ENCODE results near the gene EPN1. TPM values are rescaled to one million over a fixed set of nuclear protein-coding genes. Genes with fewer than 3 reads are reported as not detected.
A peak's percentile ranks its signal among the peaks of the same experiment; 100 is the strongest.

The EPN1 gene
- total and polyA plus RNA-seq, 12 donors, result 20.1 to 235 (median 141) TPM

DNA sequence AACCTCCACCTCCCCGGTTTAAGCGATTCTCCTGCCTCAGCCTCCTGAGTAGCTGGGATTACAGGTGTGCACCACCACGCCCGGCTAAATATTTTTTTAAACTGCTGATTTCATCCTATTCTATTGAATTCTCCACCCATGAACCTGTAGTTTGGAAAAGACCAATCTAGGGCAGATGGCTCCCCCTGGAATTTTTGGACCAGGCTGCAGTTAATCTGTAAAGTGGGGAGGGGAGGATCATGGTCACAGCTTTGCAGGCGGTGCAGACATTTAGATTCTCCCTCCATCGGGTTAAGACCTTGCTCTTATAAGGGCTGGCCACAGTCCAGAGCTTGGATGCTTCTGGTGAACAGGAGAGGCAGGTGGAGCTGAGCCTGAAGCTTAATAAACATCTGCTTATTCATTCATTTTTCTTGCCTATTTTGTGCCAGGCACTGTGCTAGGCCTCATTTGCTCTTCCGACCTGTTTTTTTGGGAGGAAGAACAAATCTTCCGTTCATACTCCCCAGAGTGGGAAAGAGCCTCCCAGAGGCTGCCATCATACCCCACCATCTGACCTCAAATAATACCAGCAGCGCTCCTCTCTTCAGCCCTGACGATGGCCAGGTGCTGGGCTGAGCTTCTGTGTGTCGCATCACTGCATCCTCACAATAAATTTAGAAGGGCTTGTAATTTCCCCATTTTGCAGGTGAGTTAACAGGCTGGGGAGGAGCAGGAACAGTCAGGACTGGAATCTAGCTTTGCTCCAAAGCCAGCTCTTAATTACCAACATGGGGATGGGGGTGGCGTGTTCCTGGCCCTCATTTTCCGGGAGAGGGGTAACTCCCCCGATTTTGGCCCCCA lies 27.9 kb upstream of the EPN1 start:
- TF ChIP-seq, protein P1, sequence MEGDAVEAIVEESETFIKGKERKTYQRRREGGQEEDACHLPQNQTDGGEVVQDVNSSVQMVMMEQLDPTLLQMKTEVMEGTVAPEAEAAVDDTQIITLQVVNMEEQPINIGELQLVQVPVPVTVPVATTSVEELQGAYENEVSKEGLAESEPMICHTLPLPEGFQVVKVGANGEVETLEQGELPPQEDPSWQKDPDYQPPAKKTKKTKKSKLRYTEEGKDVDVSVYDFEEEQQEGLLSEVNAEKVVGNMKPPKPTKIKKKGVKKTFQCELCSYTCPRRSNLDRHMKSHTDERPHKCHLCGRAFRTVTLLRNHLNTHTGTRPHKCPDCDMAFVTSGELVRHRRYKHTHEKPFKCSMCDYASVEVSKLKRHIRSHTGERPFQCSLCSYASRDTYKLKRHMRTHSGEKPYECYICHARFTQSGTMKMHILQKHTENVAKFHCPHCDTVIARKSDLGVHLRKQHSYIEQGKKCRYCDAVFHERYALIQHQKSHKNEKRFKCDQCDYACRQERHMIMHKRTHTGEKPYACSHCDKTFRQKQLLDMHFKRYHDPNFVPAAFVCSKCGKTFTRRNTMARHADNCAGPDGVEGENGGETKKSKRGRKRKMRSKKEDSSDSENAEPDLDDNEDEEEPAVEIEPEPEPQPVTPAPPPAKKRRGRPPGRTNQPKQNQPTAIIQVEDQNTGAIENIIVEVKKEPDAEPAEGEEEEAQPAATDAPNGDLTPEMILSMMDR (IDR thresholded peaks at IDR 0.05), result no peak
- TF ChIP-seq POLR2A (IDR thresholded peaks at IDR 0.05), result no peak
- H3K4me1 ChIP-seq (replicated peaks in 1 of 2), result peaks cover 34 to 42% of the 10 kb centered on the region in 2 donors
- intact Hi-C loops (cut with DNase I), result no loop called here
- H3K36me3 ChIP-seq (replicated peaks in 1 of 2), result peaks cover 0 to 17% of the 10 kb centered on the region in 2 donors
- H3K27ac ChIP-seq, result peak overlapping the region in 4 of 5 donors; percentile 49 to 86 (median 77)
- H3K27me3 ChIP-seq, result no peaks in the 10 kb centered on the region
- DNase-seq, result peak in 2 of 7 donors; percentile 39 to 51
- H3K4me3 ChIP-seq, result peak overlapping the region in 1 of 4 donors; percentile 85
- H3K9me3 ChIP-seq (replicated peaks in 1 of 3), result no peaks in the 10 kb centered on the region
- WGBS, 4 donors, result 34 to 43% (median 37%) methylated on average over 13 to 14 of the region's 14 CpGs

DNA sequence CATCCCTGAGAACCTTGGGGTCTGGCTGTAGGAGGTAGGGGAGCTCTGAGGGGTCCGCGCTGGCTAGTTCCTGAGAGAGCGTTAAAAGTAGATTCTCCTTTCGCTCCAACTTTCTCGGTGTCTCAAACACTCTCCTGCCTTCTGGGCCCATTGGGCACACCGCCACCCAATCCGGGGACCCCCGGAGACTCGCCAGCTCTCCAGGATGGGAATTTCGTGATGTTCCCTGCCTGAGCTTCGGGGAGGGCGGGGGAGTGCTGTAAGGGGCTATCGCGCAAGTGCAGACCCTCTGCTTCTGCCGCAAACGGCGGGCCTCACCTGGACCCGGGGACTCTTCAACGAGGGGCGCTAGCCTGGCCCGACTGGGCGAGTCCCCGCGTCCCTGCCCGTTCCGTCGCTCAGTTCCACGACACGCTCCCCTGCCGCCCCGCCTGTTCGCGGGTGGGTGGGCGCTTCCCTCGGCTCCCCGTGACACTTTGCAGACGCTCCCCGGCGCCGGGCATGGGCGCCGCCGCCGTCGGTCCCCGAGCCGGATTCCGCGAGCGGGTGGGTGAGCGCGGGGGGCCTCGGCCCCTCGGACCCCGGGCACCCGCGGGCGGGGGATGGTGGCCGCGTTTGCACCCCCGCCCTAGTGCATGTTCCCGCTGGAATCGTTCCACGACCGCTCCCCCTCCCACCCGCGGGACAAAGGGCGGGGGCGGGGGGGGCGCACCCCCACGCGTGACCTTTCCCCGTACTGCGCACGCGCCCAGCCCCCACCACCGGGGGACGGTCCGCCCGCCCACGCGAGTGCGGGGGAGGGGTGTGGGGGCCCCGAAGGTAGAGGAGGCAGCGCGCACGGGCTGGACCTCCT lies 27.1 kb upstream of the EPN1 start, which contains the start of gene CCDC106:
Gene CCDC106, plus strand, starts transcription at position 481 of the 853 bp plus-strand sequence. CDS start 835 bp downstream, outside the sequence.
- H3K4me3 ChIP-seq, result peak within 1 kb of the TSS; percentile 0 to 95 (median 68)
- peak in 6 of 7 donors; percentile 64 to 81 (median 72) for DNase-seq
- H3K4me1 ChIP-seq (replicated peaks in 1 of 2), result peaks cover 25 to 33% of the 10 kb centered on the region in 2 donors
- WGBS, 4 donors, result 1 to 10% (median 3%) methylated on average over 8 to 87 of the region's 87 CpGs
- peak within 1 kb of the TSS in 4 of 5 donors; percentile 49 to 86 (median 77) for H3K27ac ChIP-seq
- intact Hi-C loops (cut with DNase I), result no loop called here
- no peaks in the 10 kb centered on the region for H3K27me3 ChIP-seq
- no peaks in the 10 kb centered on the region for H3K9me3 ChIP-seq (replicated peaks in 1 of 3)
- peaks cover 0 to 22% of the 10 kb centered on the region in 2 donors for H3K36me3 ChIP-seq (replicated peaks in 1 of 2)
- no peak for TF ChIP-seq POLR2A (IDR thresholded peaks at IDR 0.05)
- TF ChIP-seq, protein P1 (IDR thresholded peaks at IDR 0.05), result no peak

DNA sequence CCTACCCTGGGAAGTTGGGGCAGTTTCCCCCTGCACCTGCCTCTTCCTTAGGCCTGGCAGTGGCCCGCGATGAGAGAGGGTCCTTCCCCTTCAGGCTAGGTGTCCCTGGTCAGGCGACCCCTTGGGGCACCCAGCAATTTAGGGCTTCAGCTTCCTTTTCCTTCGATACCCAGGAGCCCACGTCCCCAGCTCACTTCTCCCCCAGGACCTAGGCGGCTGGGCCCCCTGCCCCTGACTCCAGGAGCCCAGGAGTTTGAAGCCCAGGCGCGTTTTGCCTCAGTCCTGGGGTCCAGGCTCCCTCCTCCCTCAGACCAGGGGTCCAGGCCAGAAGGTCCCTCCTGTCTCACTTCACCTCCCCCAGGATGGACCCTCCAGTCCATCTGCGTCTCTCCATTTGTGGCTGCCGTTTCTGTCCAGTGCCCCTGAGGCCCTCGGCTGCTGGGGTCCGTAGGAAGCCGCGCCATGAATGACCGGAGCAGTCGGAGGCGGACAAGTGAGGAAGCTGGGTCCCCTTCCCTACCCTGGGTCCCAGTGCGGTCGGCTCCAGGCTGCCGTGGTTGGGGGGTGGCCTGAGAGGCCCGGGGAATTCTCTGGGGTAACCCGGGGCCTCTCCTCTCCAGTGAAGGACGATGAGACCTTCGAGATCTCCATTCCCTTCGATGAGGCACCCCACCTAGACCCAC lies 26.3 kb upstream of the EPN1 start:
- peak in 2 of 7 donors; percentile 24 to 57 for DNase-seq
- H3K27me3 ChIP-seq, result no peaks in the 10 kb centered on the region
- peak overlapping the region in 4 of 5 donors; percentile 49 to 86 (median 77) for H3K27ac ChIP-seq
- 18 to 30% (median 24%) methylated on average over 4 to 25 of the region's 25 CpGs for WGBS, 4 donors
- no peaks in the 10 kb centered on the region for H3K9me3 ChIP-seq (replicated peaks in 1 of 3)
- TF ChIP-seq, protein P1 (IDR thresholded peaks at IDR 0.05), result no peak
- TF ChIP-seq POLR2A (IDR thresholded peaks at IDR 0.05), result no peak
- peak overlapping the region in 2 of 4 donors; percentile 85 to 95 for H3K4me3 ChIP-seq
- peaks cover 22 to 30% of the 10 kb centered on the region in 2 donors for H3K4me1 ChIP-seq (replicated peaks in 1 of 2)
- peaks cover 0 to 22% of the 10 kb centered on the region in 2 donors for H3K36me3 ChIP-seq (replicated peaks in 1 of 2)
- intact Hi-C loops (cut with DNase I), result no loop called here
